NCI-H526 (cell line): ENCODE data around the gene CD93.

ENCODE experiments used
- DNase-seq, 2 experiments: peaks; one replicate each; lab custom pipeline; 2025; lab: John Stamatoyannopoulos, UW

The CD93 gene

DNA sequence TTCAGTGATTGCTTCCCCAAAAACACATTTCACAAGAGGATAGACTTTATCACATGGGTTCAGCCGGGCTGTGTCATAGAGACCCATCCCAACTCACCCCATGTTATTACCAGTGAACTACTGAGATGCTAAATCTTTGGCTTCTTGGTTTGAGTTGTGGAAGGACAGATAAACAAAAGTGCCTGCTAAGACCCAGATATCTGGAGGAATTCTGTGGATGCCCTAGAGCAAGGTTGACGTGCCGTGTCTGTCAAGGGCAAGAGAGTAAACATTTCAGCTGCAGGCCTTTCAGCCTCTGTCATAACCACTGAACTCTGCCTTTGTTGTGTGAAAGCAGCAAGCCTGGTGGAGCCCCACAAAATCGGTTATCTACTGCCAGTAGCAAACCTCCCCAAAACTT, 25.5 kb downstream of the CD93 start:
- no peak for DNase-seq

DNA sequence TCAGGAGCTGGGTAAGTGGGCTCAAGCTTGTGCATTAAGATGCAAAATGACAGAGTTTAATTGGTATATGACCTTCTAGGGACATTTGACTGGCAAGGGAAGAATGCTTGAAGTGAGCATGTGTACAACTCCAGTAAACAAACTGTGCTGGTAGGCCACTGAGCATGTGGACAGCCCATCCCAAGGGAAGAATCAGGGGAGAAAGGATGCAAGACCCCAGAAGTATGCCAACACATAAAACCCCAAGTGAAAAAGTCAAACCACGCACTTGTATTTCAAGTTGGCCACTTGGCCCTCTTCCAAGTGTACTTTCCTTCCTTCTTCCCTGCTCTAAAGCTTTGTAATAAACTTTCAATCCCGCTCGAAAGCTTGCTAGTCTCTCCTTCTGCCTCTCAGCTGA, 26.3 kb downstream of the CD93 start:
- DNase-seq = no peak

DNA sequence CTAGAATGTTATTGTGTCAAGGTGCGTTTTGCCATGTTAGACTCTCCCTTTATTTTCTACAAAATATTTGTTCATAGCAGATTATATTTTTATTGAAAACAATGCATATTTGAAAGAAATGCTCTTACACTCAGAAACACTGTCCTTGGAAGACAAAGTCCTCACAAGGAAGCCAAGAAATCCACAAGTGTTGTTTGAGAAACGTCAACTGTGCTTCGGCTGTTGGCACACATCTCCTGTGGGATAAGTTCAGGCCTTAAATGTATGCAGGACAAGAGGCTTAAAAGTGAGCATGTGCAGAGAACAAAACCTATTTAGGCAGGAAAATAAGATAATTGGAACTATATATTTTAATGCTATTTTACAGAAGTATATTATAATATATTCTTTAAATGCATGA, 27.1 kb downstream of the CD93 start:
- no peak for DNase-seq

DNA sequence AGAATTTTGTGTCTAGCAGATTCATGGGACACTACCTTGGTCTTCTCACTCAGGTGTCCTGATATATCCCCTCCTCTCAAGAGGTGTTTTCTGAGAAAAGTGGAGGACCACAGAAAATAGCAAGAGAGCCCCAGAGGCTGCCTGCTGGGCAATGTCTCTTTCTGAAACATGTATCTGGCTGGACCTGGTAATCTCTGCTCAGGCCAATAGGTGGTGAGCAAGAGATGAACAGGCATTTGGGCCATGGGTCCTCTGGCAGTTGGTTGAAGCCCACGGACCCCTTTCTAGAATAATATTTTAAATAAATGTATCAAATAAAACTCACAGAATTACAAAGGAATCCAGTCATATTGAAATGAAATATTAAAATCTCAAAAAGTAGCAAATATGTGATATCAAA, 27.9 kb downstream of the CD93 start:
- no peak for DNase-seq

DNA sequence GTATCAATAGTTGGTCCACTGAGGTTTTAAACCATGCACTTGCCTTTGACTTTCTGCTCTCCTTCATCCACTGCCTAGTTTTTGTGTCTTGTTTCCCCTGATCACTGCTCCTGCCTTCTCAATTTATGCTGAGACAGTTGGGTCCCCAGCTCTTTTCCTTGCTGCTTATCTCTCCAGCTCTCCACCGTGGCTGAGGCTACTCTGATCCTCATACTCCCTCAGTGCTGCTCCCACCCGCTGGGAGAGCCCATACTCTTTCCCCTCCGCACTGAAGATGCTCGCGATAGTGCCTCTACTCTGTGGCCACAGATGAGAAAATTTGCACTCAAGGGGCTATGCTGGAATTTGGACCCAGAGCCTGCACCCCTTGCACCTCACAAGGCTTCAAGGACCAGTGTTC, 33.2 kb downstream of the CD93 start:
- no peak for DNase-seq

DNA sequence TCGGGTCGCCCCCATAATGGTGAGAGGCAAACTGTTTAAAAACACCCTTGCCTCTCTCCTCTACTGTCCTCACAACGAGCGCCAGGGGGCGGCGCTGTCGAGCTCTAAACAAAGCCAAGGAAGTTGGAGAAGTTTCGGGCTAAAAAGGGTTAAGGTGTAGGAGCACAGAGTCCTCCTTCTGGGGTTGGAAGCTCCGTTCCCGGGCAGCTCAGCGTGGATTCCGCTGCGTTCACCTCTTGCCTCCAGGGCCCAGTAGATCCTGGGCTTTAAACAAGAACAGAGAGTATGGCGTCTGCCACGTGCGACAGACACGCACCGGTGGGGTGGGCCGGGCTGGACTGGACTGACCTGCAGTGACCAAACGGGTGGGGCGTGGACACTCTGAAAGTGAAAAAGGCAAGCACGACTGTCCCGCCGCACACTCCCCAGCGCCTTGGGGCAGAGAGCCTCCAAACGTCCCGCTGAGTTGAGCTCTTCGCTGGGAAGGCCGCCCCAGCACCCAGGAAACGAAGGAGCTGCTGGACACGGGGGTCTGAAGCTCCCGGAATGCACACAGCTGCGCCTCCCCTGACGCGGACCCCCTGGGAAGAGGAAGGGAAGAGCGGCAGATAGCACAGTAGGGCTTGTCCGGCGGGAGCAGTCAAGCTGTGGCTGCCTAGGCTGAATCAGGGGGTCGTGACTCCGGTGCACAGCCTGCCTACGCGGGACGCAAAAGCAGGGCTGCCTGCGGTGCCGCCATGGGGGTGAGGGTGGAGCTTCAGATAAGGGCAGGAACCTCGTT, 35.1 kb downstream of the CD93 start:
- DNase-seq = peak in 1 of 2 experiments; percentile 48

DNA sequence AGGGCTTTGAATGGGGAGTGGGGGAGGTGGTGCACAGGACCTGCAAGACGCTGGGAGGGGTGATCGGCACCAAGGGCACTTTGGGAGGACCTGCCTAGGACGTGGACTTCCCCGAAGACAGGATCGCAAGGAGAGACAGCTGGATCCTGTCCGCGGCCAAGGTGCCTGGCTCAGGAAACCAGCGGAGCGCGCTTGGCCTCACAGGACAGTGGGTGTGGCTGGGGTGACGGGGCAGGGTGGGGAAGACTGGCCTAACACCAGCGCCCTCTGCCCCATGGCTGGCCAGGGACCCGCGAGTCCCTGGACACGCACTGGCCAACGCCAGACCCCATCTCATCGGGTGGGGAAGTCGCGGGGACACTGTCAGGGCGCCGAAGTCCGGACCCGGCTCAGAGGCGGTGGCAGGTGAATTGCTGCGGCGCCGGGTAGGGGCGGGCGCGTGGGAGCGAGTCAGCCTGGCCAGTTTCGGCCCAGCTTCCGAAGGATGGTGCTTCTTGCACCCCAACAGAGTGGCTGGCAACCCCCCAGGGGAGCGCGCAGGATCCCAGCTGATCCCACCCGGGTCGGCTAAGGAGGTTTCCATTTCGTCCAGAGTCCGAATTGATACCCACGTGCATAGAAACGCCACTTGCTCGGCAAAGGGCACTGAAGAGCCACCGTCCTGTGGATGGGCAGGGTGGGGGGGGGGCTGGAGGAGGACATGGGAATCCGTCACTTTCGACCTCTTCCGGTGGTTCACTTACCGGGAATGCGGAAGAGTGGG, 35.9 kb downstream of the CD93 start:
- peak in 1 of 2 experiments; percentile 30 for DNase-seq

DNA sequence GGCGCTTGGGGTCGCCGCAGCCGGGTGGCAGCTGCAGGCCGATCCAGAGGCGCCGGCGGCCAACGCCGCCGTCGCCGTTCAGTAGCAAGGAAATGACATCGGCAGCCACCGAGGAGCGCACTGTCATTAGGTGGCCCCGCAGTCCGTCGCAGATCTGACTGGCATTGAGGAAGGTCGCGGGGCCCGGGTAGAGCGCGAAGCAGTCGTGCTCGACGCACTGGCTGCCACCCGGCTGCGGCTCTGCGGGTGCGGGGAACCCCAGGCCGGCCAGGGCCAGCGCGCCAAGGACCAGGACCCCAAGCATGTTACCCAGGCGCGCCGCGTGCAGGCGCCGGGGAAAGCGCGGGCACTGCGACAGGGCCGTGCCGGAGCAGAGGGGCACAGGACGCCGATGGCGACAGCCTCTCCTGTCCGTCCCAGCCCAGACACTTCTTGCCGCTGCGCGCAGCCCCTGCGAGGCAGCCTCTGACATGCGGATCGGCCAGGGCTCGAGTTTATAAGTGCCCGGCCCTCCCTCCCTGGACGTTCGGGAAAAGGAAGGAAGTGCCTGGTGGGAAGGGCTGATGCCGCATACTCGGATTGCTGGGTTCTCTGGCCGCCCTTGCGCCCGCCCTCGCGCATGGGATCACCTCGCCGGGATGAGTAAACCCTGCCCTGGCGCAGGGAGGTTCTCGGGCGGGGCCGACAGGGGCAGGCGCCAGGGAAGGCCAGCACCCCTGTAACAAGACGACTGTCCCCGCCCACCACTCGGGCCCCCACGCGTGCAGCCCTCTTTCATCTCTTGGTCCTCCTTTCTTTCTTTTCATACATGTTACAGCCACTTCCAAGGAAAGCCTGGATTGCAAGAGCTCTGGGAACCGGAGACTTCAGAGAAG, 36.7 kb downstream of the CD93 start, which contains the start of gene THBD:
Gene THBD (minus strand): TSS at position 472 of the 875 bp plus-strand sequence. CDS start 168 bp downstream, at position 304.
- peak in 1 of 2 experiments; percentile 24 for DNase-seq

DNA sequence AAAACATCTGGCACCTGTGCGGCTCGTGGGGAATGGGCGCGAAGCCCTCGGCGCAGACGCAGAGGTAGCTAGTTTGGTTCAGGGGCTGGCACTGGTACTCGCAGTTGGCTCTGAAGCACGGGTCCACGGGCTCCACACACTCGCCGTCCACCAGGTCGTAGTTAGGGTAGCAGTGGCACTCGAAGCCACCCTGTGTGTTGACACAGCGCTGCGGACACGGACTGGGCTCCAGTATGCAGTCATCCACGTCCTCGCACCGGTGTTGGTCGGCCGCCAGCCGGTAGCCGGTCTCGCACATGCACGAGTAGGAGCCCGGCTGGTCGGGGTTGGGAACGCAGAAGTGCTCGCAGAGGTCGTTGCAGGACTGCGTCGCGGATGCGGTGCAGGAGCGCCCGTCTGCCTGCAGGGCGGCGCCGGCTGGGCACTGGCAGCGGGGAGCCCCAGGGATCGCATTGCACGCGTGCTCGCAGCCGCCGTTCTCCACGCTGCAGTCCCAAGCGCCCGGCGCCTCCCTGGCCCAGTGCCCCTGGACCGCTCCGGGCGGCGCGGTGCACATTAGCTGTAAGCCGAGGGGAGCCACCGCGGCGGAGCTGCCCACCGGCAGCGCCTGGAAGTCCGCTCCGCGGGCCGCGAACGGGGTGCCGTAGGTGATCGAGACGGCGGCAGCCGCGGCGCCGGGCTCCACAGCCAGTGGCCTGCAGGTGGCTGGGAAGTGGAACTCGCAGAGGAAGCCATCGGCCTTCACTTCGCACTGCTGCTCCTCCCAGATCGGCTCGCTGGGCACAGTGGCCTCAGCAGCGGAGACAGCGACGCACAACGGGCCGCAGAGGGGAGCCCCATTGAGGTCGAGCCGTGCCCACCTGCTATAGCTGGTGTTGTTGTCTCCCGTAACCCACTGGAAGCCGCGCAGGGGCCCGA, 37.6 kb downstream of the CD93 start:
- peak; percentile 16 to 64 for DNase-seq

DNA sequence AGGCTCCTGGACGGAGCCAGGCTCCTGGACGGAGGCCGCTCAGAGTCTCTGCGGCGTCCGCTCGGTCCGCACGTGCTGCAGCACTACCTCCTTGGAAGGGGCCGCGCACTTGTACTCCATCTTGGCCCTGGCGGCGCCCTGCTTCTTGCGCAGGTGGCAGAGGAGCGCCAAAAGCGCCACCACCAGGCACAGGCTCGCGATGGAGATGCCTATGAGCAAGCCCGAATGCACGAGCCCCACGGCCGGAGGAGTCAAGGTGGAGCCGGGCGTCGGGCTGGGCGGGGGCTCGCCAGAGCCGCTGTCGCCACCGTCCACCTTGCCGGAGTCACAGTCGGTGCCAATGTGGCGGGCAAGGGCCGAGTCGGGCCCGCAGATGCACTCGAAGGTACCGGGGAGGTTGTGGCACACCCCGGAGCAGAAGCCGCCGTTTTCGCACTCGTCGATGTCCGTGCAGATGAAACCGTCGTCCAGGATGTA, 38.3 kb downstream of the CD93 start:
- peak in 1 of 2 experiments; percentile 16 for DNase-seq

DNA sequence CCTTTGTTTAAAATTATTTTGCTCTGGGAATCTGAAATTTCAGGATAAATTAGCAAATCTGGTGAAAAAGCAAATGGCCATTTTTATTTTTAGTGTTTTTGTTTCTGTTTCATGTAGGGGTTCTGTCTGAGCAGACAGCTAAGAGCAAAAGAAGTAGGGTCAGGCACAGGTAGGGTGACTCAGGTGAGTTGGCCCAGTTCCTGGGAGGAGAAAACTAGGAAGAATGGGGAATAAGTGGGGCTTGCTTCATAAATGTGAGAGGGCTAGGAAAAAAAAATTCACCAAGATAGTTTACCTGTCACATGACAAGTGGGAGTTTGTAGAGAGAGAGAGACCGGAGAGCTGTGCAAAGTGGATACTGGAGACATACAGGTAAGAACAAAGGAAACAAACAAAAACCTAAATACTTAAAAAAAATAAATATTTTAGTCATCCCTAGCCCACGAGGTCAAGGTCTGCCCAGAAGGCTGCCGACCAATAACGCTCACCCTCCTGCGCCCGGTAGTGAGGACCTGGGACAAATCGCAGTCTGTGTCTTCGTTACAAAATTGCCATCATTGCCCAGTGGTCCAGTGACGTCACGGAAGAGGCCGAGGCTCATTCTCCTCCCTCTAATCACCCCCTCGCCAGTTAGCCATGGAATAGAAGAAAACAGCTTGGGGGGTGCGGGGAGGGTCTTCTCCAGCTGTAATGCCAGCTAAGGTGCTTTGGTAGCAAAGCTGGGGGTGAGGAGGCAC, 39.0 kb downstream of the CD93 start:
- DNase-seq = no peak

DNA sequence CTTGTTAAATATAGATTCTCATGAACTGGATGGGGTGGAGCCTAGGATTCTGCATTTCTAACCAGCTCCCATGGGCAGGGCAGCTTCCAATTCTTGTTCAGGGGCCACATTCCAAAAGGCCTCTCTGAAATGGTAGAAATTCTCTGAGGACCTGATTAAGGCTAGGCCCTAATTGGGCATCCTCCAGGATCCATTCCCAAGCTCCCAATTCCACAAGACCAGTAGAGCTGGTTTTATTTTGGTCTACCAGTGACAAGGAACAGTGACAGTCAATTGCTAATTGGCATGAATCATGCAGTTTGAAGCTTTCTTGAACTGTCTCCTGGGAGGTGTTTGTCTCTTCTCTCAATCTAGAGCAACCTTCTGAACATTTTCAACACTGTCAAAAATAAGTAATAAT, 39.7 kb downstream of the CD93 start:
- no peak for DNase-seq

DNA sequence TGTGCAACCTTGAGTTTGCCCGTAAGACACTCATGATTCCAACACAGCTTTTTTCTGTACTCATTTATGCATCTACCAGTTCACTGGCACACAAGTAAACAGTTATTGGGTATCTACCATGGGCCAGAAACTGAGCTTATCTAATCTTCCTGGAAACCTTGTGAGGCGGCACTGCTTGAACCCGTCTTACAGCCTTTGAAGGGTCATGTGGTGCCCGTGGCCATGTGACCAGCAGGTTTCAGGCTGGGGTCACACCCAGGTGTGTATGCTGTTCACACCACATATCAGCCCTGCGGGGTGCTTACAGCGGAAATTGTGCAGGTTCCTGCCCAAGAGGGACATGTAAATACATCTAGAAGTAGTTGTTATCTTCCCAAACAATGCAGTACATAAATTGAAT, 42.7 kb downstream of the CD93 start:
- DNase-seq = no peak

DNA sequence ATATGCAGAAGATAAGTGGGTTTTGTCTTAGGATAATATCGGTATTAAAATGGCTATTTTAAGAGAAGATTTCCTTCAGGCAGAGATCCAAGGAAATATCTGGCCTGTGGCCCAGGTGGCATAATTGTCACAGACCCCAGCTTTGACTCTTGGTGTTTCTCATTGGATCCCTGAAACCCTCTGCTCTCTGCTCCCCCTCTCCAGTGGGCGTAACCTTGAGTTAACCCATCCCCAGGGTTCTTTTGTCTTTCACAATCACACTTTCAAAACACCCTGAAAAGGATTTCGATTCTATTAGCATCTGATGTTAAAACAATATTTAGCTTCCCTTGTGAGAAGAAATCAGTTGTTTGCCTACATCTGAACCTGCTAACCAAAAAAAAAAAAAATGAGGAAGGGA, 43.9 kb downstream of the CD93 start:
- no peak for DNase-seq

DNA sequence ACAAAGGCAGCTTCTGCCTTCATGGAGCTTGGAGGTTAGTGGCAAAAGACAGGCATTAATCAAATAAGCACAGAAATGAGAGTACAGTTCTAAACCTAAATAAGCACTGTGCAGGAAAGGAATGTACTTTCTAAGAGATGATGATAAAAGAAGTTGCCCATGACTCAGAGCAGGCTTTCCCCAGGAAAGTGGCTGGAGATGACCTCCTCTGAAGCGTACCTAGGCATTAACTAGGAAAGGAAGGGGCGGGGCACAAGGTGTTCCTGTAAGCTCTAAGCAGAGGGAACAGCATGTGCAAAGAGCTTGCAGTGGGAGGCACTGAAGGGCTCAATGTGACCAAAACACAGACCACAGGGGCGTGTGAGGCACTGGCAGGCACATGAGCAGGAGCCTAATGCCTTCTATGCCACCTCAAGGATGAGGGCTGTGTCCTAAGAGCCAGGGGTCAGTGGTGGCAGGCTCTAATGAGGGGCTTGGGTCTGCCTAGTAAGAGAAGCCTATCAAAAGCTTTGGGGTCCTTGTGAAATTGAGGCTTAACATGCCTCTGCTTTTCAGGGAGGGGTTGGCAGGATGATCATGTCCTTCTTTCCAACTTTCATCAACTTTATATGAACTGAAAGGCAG, 46.1 kb downstream of the CD93 start:
- no peak for DNase-seq

DNA sequence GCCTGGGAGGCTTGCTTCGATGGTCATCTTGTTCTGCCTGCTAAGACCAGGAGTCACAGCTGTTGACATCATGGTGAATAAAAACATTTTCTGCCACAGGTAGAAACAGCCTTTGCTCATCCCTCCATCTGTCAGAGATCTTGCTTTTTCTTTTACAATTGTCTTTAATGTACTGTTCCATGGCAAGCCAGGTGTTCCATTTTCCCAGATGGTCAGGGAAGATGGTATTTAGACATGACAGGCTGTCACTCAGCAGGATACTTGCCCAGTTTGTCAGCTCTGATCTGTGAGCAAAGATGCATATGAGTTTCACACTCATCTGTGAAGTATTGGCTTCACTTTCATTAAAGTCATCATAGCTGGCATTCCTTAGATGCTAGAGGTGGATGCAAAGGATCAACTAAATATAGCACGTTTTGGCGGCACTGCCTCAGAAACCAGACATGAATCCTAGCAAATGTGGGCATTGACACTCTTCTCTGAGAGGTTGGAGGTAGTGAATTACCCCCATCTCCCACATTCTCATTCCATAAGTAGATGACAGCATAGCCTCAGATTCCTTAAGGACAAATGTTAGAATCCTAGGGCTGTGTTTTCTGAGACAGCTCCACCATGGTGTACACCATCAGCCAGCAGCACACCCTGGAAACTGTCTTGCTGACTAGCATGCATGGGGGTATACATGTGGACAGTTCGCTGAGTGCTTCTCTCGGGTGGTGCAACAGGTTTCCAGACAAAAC, 46.8 kb downstream of the CD93 start:
- DNase-seq = no peak

DNA sequence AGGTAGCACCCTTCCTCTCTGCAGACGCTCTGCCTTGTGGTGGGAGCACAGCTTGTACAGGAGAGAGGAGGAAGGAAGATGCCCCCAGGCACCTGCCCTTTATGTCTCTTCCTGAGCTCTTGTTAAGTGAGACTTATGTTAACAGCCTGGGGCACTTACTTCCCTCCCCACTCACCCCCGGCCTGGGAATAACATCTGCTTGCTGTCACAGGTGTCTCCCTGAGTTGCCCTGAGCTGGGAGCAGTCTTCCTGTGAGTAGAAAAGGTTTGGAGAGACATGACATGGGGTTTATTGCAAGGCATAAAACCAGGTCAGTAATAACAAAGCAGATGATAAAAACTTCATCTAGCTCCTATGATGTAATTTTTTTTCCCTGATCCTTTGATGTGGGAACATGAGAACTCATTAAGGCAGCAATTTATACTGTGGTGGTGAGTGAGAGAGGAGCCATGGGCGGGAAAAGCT, 49.1 kb downstream of the CD93 start:
- no peak for DNase-seq

DNA sequence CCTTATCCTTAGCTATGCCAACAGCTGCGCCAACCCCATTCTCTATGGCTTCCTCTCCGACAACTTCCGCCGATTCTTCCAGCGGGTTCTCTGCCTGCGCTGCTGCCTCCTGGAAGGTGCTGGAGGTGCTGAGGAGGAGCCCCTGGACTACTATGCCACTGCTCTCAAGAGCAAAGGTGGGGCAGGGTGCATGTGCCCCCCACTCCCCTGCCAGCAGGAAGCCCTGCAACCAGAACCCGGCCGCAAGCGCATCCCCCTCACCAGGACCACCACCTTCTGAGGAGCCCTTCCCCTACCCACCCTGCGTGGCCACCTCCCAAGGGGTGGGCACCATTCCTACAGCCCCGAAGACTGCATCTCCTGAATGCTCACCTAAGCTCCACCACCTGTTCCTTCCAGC, 49.8 kb downstream of the CD93 start:
- no peak for DNase-seq

DNA sequence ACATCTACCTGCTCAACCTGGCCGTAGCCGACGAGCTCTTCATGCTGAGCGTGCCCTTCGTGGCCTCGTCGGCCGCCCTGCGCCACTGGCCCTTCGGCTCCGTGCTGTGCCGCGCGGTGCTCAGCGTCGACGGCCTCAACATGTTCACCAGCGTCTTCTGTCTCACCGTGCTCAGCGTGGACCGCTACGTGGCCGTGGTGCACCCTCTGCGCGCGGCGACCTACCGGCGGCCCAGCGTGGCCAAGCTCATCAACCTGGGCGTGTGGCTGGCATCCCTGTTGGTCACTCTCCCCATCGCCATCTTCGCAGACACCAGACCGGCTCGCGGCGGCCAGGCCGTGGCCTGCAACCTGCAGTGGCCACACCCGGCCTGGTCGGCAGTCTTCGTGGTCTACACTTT, 50.4 kb downstream of the CD93 start:
- no peak for DNase-seq
